Natural killer cell (primary cell): ENCODE results near the gene CENATAC. TPM values are rescaled to one million over a fixed set of nuclear protein-coding genes. Genes with fewer than 3 reads are reported as not detected.
A peak's percentile ranks its signal among the peaks of the same experiment; 100 is the strongest.

Experiments
- ATAC-seq, 3 donors: fragments of 150-1000 bp in 2 of 3; fragments of 200-7000 bp in 1 of 3; cut with Tn5 transposase; 1 replicate in 1 of 3; 2 replicates in 2 of 3; pipeline ENCODE4 v1.10.0; 2021; ENCODE audit warnings: mild to moderate bottlenecking in 2 of 3, moderate library complexity in 2 of 3
- DNase-seq, 2 donors: peaks; one replicate each; pipeline versions ENCODE4 v3.0.0 to v3.0.0-alpha.2; 2013 to 2021; ENCODE audit warnings: mixed read lengths in 1 of 2
- H3K27ac ChIP-seq: one replicate; pipeline ENCODE4 v1.5.1; 2013; ENCODE audit warnings: mild to moderate bottlenecking, low read length
- H3K27me3 ChIP-seq: one replicate; pipeline ENCODE4 v1.6.1; 2013; ENCODE audit warnings: low read length; ENCODE audit not compliant: control insufficient read depth, insufficient read depth
- H3K36me3 ChIP-seq: one replicate; pipeline ENCODE4 v1.6.1; 2013; ENCODE audit warnings: low read length; ENCODE audit not compliant: control insufficient read depth, insufficient read depth
- H3K4me1 ChIP-seq: one replicate; pipeline ENCODE4 v1.6.1; 2013; ENCODE audit warnings: low read length; ENCODE audit not compliant: control insufficient read depth, insufficient read depth
- H3K4me3 ChIP-seq: one replicate; pipeline ENCODE4 v1.5.1; 2013; ENCODE audit warnings: low read length
- H3K9me3 ChIP-seq: one replicate; pipeline ENCODE4 v1.6.1; 2013; ENCODE audit warnings: low read length; ENCODE audit not compliant: control insufficient read depth, insufficient read depth
- H3K27ac Mint-ChIP-seq, 2 donors: one replicate each; pipeline ENCODE4 v1.8.0; 2022; ENCODE audit warnings: mild to moderate bottlenecking in 2 of 2, mixed read lengths in 2 of 2, moderate library complexity in 1 of 2
- H3K27me3 Mint-ChIP-seq, 2 donors: one replicate each; pipeline ENCODE4 v1.8.0; 2022; ENCODE audit warnings: low read depth in 2 of 2, mixed read lengths in 2 of 2
- H3K36me3 Mint-ChIP-seq: one replicate; pipeline ENCODE4 v1.8.0; 2022; ENCODE audit warnings: mixed read lengths
- H3K4me1 Mint-ChIP-seq, 2 donors: one replicate each; pipeline ENCODE4 v1.8.0; 2022; ENCODE audit warnings: mixed read lengths in 2 of 2
- H3K4me3 Mint-ChIP-seq: one replicate; pipeline ENCODE4 v1.8.0; 2022; ENCODE audit warnings: mild to moderate bottlenecking, moderate library complexity, mixed read lengths
- H3K9me3 Mint-ChIP-seq, 2 donors: one replicate each; pipeline ENCODE4 v1.8.0; 2022; ENCODE audit warnings: mixed read lengths in 2 of 2
- WGBS: methylation state at CpG from one replicate; pipeline ENCODE4 v1.1.7; 2013; ENCODE audit warnings: missing lambda C conversion rate; ENCODE audit not compliant: insufficient coverage; 5-methylcytosine and 5-hydroxymethylcytosine counted together
- intact Hi-C: fragments of 100-400 bp; cut with micrococcal nuclease; formaldehyde crosslinking; loops from one replicate; pipeline ENCODE4 v1.14.2; 2022
- total RNA-seq, 4 donors: library from RNA; stranded (reverse); fragments of 120-200 nt in 1 of 4; gene quantifications; one replicate each; pipeline versions ENCODE4 v1.2.3 to v1.2.4, GENCODE V29; 2013 to 2022
- TF ChIP-seq, protein P1 (sequence below): fragments of 200-600 bp; IDR thresholded peaks from one replicate; pipeline ENCODE4 v1.8.0; 2022; ENCODE audit warnings: antibody characterized with exemption

CENATAC gene
- total RNA-seq, 3 donors from 2014 or later (not counting 1 experiment from before 2014, with no cell fraction given): 121 to 143 (median 122) TPM

DNA sequence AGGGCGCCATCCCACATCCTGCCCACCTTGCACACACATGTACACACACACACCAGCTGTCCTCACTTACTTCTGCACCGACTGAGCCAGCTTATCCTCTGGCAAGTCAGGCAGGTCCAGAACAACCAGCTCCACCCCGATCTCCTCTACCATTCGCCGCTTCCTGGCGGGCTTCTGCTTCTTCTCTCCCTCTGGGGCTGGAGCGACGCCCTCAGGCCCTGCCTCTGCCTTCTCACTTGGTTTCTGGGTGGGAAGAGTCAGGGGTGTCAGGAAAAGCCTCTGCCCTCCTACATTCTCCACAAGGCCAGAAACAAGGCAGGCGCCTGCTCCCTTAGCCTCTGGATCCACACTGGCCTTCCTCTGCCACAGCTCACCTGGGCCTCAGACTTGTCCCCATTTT lies 50.7 kb downstream of the CENATAC start:
- Mint-ChIP-seq H3K27ac (no peak overlapping the region), H3K4me1 (peaks cover 12 to 17% of the 10 kb centered on the region in 2 donors), H3K4me3 (no peak overlapping the region), H3K9me3 (no peaks in the 10 kb centered on the region), H3K36me3 (peaks cover 31% of the 10 kb centered on the region), H3K27me3 (no peaks in the 10 kb centered on the region)
- Histone ChIP-seq H3K4me1 (no peaks in the 10 kb centered on the region), H3K9me3 (no peaks in the 10 kb centered on the region), H3K27me3 (no peaks in the 10 kb centered on the region), H3K4me3 (no peak overlapping the region), H3K36me3 (peaks cover 83% of the 10 kb centered on the region), H3K27ac (no peak overlapping the region)
- TF ChIP-seq, protein P1, sequence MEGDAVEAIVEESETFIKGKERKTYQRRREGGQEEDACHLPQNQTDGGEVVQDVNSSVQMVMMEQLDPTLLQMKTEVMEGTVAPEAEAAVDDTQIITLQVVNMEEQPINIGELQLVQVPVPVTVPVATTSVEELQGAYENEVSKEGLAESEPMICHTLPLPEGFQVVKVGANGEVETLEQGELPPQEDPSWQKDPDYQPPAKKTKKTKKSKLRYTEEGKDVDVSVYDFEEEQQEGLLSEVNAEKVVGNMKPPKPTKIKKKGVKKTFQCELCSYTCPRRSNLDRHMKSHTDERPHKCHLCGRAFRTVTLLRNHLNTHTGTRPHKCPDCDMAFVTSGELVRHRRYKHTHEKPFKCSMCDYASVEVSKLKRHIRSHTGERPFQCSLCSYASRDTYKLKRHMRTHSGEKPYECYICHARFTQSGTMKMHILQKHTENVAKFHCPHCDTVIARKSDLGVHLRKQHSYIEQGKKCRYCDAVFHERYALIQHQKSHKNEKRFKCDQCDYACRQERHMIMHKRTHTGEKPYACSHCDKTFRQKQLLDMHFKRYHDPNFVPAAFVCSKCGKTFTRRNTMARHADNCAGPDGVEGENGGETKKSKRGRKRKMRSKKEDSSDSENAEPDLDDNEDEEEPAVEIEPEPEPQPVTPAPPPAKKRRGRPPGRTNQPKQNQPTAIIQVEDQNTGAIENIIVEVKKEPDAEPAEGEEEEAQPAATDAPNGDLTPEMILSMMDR: no peak
- ATAC-seq (no peak), DNase-seq (no peak)
- WGBS: 82% methylated on average over 6 of the region's 9 CpGs
- intact Hi-C loops: no loop called here

DNA sequence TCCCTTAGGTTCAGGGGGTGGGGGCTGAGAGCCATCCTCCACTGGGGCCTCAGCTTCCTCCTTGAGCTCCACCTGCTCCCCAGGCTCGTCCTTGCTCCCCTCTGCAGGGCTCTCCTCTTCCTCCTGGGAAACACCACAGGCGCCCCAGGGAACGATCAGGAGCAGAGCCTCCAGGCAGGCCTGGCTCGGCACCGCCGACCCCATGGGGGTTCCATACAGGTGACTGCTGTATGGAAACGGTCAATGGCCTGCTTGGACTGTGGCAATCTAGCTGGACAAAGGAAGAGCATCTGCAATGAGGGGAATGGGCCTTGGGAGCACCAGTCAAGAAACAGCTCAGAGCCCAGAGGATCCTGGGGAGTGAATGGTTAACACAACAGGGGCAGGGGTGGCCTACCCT lies 51.1 kb downstream of the CENATAC start:
- peaks cover 12 to 21% of the 10 kb centered on the region in 2 donors for H3K4me1 Mint-ChIP-seq
- ATAC-seq (no peak), DNase-seq (no peak)
- peak overlapping the region in 1 of 2 donors; percentile 15 for H3K27ac Mint-ChIP-seq
- peaks cover 87% of the 10 kb centered on the region for H3K36me3 ChIP-seq
- 94% methylated on average over 7 of the region's 7 CpGs for WGBS
- H3K4me1 ChIP-seq: no peaks in the 10 kb centered on the region
- H3K36me3 Mint-ChIP-seq: peaks cover 35% of the 10 kb centered on the region
- no peaks in the 10 kb centered on the region for H3K27me3 ChIP-seq
- no peak overlapping the region for H3K4me3 Mint-ChIP-seq
- no peaks in the 10 kb centered on the region for H3K9me3 Mint-ChIP-seq
- no peaks in the 10 kb centered on the region for H3K9me3 ChIP-seq
- intact Hi-C loops: no loop called here
- H3K27ac ChIP-seq: no peak overlapping the region
- TF ChIP-seq, protein P1: no peak
- no peak overlapping the region for H3K4me3 ChIP-seq
- no peaks in the 10 kb centered on the region for H3K27me3 Mint-ChIP-seq

DNA sequence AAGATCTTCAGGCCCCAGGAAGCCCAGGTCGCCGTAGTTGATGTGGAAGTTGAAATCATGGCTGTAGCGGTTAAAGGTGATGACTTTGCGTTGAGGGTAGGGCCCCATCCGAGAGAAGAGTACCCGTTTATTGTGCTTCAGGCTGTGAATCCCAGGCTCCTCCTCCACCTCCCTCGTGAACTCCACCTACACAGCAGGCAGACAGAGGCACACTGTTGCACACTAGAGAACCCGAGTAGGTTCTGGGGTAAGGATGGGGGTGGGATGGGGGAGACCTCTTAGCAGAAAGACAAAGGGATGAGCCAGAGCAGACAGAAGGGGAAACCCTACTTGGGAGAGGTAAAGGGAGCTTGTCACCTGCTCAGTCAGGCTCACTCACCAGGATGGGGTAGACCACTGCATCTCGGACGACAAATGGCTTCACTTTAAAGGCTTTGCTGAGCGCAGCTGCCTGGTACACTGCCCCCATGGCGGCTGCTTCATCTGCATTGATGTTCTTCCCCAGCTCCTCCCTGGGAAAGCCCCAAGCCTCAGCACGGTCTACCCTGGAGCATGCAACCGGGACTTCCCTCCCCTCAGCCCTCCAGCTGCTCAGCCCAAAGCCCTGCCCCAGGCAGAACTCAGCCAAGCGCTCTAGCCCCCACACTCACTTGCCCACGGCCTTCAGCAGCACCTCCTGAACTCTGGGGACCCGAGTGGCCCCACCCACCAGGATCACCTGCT lies 53.7 kb downstream of the CENATAC start:
- H3K27ac ChIP-seq: no peak overlapping the region
- H3K36me3 Mint-ChIP-seq: peaks cover 35% of the 10 kb centered on the region
- H3K9me3 ChIP-seq: no peaks in the 10 kb centered on the region
- H3K27me3 Mint-ChIP-seq: no peaks in the 10 kb centered on the region
- ATAC-seq (no peak), DNase-seq (peak in 1 of 2 donors; percentile 65)
- H3K27me3 ChIP-seq: no peaks in the 10 kb centered on the region
- 81% methylated on average over 17 of the region's 17 CpGs for WGBS
- H3K9me3 Mint-ChIP-seq: no peaks in the 10 kb centered on the region
- TF ChIP-seq, protein P1: no peak
- peaks cover 85% of the 10 kb centered on the region for H3K36me3 ChIP-seq
- no peak overlapping the region for H3K4me3 ChIP-seq
- intact Hi-C loops: loop anchor here (10.0 kb wide), 1 partner anchor 143 kb away; no protein-coding TSS in a partner anchor
- H3K27ac Mint-ChIP-seq: no peak overlapping the region
- peaks cover 15% of the 10 kb centered on the region for H3K4me1 ChIP-seq
- H3K4me1 Mint-ChIP-seq: peaks cover 31 to 37% of the 10 kb centered on the region in 2 donors
- H3K4me3 Mint-ChIP-seq: no peak overlapping the region
